HG02588 (cell line): Measurements from ENCODE around the gene USP47.
A peak's percentile ranks its signal among the peaks of the same experiment; 100 is the strongest.
"Not testable (repeated sequence)": the region's sequence is repeated elsewhere in the genome, so short reads cannot be mapped to it uniquely, and the experiment has no call there.

Source experiments
- ATAC-seq: cut with Tn5 transposase; IDR thresholded peaks from one replicate; pipeline ENCODE4 v1.9.1; 2021; ENCODE audit warnings: mild to moderate bottlenecking, moderate library complexity; ENCODE audit not compliant: unreplicated experiment

Gene USP47

DNA sequence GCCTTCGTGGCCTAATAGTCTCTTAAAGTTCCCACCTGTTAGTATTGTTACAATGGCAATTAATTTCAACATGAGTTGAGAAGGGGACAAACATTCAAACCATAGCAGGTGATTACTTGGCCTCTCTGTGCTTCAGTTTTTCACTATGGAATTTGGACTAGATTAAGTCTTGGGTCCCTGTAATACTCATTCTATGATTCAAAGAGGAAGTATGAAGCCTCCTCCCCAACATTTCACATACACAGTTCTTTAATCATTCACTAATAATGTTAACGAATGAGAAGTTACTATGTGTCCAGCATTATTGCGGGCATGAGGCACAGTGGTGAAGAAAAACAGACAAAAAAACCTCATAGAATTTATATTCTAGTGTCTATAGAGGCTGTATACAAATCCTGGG, 19.9 kb upstream of the USP47 start:
- no peak for ATAC-seq

DNA sequence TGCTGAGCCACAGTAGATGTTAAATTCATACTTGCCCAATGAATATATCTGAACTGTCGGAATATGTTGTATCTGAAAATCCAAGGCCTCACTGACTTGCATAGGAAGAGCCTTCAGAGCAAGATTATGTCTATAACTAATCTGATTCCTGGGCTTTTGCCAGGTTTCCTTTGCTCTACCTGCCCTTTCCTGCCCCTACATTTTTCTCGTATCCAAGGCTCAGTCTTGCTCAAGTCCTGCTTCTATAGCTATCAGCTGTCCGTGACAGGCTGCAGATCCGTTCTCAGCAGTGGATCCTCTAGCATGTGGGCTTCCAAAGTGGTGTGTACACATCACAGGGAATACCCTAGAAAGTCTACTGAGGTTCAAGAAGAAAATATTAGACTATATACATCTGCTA, 18.8 kb upstream of the USP47 start:
- ATAC-seq, result no peak

GRCh38 chr11:11826260-11826659, 15.5 kb upstream of the USP47 start:
- no peak for ATAC-seq

DNA sequence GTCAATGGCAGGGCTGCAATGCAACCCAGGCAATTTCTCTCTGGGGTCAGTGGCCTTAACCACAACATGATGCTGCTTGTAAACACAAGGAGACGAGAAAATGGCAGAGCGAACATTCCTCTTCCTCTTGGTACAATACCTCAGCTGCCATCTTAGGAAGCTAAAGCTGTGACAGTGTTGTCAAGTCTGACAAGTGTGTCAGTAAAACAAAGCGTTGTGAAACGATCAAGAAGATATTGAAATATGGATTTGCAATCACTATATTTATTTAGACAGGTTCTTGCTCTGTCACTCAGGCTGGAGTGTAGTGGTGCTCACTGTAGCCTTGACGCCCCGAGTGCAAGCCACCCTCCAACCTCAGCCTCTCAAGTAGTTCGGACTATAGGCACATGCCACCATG, 14.5 kb upstream of the USP47 start:
- no peak for ATAC-seq

DNA sequence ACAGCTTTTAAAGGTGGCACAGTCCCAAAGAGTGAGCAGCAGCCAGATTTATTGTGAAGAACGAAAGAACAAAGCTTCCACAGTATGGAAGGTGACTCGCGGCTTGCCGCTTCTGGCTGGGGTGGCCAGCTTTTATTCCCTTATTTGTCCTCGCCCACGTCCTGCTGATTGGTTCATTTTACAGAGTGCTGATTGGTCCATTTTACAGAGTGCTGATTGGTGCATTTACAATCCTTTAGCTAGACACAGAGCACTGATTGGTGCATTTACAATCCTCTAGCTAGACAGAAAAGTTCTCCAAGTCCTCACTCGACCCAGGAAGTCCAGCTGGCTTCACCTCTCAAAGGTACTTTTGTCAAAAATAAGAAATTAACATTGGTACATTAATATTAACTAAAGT, 10.4 kb upstream of the USP47 start:
- not testable (repeated sequence) for ATAC-seq

GRCh38 chr11:11836676-11837231, 5.0 kb upstream of the USP47 start:
- ATAC-seq, result no peak

DNA sequence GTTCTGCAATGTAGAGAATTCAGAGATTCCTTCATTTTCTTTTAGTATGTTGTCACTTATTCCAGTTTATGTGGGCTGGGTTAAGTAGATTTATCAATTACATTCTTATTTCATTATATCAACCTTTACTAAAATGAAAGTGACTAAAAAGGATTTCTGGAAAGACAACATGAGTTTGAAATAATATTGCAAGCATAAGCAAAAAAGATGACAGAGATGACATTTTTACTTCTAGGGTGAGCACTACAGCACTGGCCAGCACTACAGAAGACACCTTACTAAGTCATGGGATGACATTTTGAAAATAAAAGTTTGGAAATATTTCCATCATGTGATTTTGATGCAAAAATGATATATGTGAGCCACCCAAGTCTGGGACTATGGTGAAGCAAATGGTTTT, 2.1 kb upstream of the USP47 start:
- ATAC-seq, result no peak

- peak; percentile 43 for ATAC-seq
Measured at GRCh38 chr11:11841116-11841722, 553 bp upstream of the USP47 start.

DNA sequence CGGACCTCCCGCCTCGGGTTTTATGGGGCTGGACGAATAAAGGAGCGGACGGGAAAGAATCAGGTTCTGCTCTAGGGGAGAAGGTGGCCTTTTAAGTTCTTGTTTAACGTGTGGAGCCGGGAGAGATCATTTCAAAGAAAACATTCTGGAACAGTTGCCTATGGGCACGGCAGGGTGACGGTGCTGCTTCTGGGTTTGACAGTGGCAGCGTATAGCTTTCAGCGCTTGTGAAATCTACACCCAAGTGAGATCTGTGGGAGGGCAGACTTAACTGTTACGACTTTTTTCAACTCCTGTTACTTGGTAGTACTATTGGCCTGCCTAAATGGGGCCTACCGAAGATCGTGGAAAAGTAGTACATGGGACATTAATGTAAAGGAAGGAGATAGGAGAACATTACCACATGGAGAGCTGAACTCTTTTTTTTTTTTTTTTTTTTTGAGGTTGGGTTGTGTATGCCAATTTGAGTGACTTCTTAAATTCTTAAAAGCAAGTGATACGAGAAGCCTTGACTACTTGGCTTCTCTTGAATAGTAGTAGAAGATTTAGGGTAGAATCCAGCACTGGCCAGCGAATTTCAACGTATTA, 743 bp downstream of the USP47 start:
- peak; percentile 39 for ATAC-seq

DNA sequence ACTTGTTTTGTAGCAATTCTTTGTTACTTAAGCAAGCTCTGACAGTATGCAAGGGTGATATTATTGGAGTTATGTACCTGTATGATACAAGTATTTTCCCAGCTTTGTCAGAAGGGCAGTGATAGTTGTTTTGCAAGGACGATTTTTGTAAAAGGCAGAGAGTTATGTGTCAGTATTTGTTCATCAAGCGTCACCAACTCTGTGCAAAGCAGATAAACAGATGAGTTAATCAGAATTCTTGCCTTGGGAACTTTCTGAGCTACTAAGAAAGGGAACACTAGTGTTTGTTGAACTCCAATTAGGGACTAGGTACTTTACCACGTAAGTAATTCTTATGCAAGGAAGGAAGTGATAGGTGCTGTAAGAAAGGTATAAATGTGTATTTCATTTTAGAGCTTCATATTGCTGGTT, 1.4 kb downstream of the USP47 start:
- no peak for ATAC-seq

- no peak for ATAC-seq
Measured at GRCh38 chr11:11843642-11844041, 1.9 kb downstream of the USP47 start.

DNA sequence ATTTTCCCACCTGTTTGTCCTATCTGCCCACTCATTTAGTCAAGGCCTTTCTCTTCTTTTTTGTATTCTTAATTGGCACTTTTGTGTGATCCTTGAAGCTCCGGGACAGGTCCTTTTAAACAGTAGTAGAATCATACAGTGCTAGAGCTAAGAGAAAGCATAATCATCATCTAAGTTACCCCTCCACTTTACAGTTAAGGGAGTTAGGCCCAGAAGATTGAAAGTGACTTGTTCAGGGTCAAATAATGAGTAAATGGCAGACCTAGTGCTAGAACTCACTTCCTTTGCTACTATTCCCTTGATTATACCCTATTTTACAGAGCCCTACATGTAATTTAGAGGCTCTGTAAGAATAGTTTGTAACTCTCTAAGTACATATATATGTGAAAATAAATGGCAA, 2.5 kb downstream of the USP47 start:
- no peak for ATAC-seq

- no peak for ATAC-seq
Measured at GRCh38 chr11:11845071-11845470, 3.3 kb downstream of the USP47 start.

GRCh38 chr11:11845551-11845950, 3.8 kb downstream of the USP47 start:
- ATAC-seq, result no peak

- no peak for ATAC-seq
Measured at GRCh38 chr11:11847082-11847481, 5.3 kb downstream of the USP47 start.

DNA sequence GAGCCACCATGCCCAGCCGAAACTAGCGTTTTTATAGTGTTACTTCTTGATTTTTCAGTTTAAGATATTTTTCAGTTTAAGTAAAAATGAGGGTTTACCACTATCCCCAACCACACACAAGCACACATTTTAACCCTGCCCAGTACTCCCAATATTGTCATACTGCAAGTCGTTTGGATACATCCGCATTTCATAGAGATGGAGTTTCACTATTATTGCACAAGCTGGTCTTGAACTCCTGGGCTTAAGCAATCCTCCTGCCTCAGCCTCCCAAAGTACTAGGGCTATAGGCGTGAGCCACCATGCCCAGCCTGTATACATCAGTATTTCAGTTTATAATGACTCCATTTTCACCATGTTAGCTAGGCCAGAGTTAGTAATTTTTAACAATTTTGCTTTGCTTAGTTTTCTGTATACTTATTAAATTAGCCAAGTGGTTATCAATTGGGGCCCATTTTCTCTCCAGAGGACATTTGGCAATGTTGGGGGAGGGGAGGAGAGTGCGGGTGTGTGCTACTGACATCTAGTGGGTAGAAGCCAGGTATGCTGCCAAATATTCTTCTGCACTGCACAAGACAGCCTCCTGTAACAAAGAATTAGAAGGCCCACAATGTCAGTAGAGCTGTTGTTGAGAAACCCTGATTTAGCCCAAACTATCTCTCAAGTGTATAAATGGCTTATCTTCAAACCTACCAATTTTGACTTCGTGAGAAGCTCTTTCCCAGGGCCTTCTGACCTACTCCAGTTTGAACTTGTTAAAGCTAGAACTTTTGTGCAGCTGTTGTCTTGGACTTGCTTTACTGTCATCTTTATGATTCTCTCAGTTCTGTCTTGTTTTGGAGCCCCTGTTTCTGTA, 7.3 kb downstream of the USP47 start:
- ATAC-seq, result peak; percentile 77

GRCh38 chr11:11850668-11851067, 8.9 kb downstream of the USP47 start:
- ATAC-seq, result no peak

GRCh38 chr11:11856638-11857037, 14.9 kb downstream of the USP47 start:
- no peak for ATAC-seq

DNA sequence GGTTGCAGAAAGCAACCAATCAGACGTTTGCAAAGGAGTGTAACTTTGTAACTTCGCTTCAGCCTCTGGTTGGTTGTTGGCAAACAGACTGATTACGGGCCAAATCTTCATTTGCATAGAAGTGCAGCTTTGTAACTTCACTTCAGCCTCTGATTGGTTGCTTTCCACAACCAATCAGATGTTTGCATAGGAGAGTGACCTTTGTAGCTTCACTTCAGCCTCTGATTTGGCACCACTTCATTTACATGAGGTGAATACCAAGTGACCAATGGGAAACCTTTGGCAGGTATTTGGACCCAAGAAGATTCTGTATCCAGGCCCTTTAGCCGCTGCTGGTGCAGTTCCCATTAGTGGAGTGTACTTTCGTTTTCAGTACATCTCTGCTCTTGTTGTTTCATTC, 16.0 kb downstream of the USP47 start:
- no peak for ATAC-seq

DNA sequence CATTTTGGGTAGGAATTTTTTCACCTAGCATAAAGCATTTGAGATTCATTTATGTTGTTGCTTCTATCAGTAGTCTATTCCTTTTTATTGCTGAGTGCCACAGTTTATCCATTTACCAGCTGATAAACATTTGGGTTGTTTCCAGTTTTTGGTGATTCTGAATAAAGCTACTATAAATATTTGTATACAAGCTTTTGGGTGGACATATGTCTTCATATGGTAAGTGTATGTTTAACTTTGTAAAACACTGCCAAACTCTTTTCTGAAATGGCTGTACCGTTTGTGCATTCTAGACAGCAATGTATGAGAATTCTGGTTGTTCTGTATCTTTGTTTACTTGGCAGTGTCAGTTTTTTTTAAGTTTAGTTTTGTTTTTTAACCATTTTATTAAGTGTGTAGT, 16.9 kb downstream of the USP47 start:
- ATAC-seq, result no peak

- no peak for ATAC-seq
Measured at GRCh38 chr11:11860103-11860979, 18.6 kb downstream of the USP47 start.
